Measurements from ENCODE around the gene PATJ. TPM values are rescaled to one million over a fixed set of nuclear protein-coding genes. Genes with fewer than 3 reads are reported as not detected.

The PATJ gene
- polyA plus RNA-seq, 1 of the 3 experiments (the other 2 are of a cell fraction) = 3.0 TPM

GRCh38 chr1:61973100-61973837 lies 231.0 kb downstream of the PATJ start:
- no peak for DNase-seq
- H3K4me2 ChIP-seq = no peak overlapping the region
- H3K4me1 ChIP-seq (ENCODE audit: control insufficient read depth in 1 of 2, insufficient read depth in 2 of 2, low read depth in 1 of 2, low read length in 1 of 2) = no peaks in the 10 kb centered on the region
- H3K27me3 ChIP-seq (ENCODE audit: insufficient read depth) = no peaks in the 10 kb centered on the region
- no peaks in the 10 kb centered on the region for H4K20me1 ChIP-seq (ENCODE audit: insufficient read depth)
- H3K4me3 ChIP-seq (ENCODE audit: low read depth in 2 of 2, low read length in 1 of 2) = no peak overlapping the region
- H2AFZ ChIP-seq (ENCODE audit: low read depth) = no peak overlapping the region
- H3K9me3 ChIP-seq = no peaks in the 10 kb centered on the region
- TF ChIP-seq FOSL2 (IDR thresholded peaks at IDR 0.05; ENCODE audit: borderline replicate concordance, low read depth) (no peak), RFX5 (IDR thresholded peaks at IDR 0.05; ENCODE audit: low read length) (no peak), MEF2A (IDR thresholded peaks at IDR 0.05; ENCODE audit: borderline replicate concordance, low read depth) (no peak), NFIC (IDR thresholded peaks at IDR 0.05; ENCODE audit: borderline replicate concordance) (no peak), TAF1 (IDR thresholded peaks at IDR 0.05; ENCODE audit: borderline replicate concordance, low read depth, low read length) (no peak), MAX (IDR thresholded peaks at IDR 0.05; ENCODE audit: low read depth) (no peak), PBX3 (IDR thresholded peaks at IDR 0.05) (no peak), FOXJ3 (CRISPR knock-in tag; IDR thresholded peaks at IDR 0.05) (no peak), EZH2phosphoT487 (IDR thresholded peaks at IDR 0.05; ENCODE audit: borderline replicate concordance, low read depth) (no peak), TEAD4 (IDR thresholded peaks at IDR 0.05; ENCODE audit: borderline replicate concordance, insufficient read depth) (no peak), TCF12 (IDR thresholded peaks at IDR 0.05) (no peak), RXRA (IDR thresholded peaks at IDR 0.05; ENCODE audit: borderline replicate concordance, low read depth) (no peak), FOXM1 (IDR thresholded peaks at IDR 0.05; ENCODE audit: low read depth) (no peak), EP300 (IDR thresholded peaks at IDR 0.05; ENCODE audit: borderline replicate concordance in 1 of 2, low read depth in 1 of 2, low read length in 1 of 2) (no peak), USF1 (IDR thresholded peaks at IDR 0.05; ENCODE audit: borderline replicate concordance, low read depth) (no peak), CTCF (IDR thresholded peaks at IDR 0.05) (no peak), MXI1 (IDR thresholded peaks at IDR 0.05; ENCODE audit: low read depth, low read length) (no peak)
- H3K36me3 ChIP-seq (replicated peaks in 1 of 2; ENCODE audit: control insufficient read depth in 1 of 2, insufficient read depth in 2 of 2, low read length in 1 of 2) = peaks cover 0 to 7% of the 10 kb centered on the region in 2 experiments
- no peaks in the 10 kb centered on the region for H3K9me2 ChIP-seq
- ChIA-PET POLR2A (no interaction called here), CTCF (interaction anchor here (0.8 to 1.4 kb wide), 2 partner anchors 10 to 25 kb away, joined by 4 to 5 read pairs; no protein-coding TSS in a partner anchor)
- no peaks in the 10 kb centered on the region for H3K79me2 ChIP-seq (ENCODE audit: insufficient read depth)
- WGBS (ENCODE audit: low lambda C conversion rate) = 82% methylated on average over 8 of the region's 8 CpGs
- H3K27ac ChIP-seq (ENCODE audit: low read depth in 2 of 2, low read length in 1 of 2) = no peak overlapping the region
- H3K9ac ChIP-seq = no peak overlapping the region
- no peaks in the 10 kb centered on the region for H3F3A ChIP-seq (replicated peaks; ENCODE audit: insufficient read depth)

All from SK-N-SH (cell line).